Measurements from ENCODE around the gene AIRE.
A peak's percentile ranks its signal among the peaks of the same experiment; 100 is the strongest.

Gene AIRE

DNA sequence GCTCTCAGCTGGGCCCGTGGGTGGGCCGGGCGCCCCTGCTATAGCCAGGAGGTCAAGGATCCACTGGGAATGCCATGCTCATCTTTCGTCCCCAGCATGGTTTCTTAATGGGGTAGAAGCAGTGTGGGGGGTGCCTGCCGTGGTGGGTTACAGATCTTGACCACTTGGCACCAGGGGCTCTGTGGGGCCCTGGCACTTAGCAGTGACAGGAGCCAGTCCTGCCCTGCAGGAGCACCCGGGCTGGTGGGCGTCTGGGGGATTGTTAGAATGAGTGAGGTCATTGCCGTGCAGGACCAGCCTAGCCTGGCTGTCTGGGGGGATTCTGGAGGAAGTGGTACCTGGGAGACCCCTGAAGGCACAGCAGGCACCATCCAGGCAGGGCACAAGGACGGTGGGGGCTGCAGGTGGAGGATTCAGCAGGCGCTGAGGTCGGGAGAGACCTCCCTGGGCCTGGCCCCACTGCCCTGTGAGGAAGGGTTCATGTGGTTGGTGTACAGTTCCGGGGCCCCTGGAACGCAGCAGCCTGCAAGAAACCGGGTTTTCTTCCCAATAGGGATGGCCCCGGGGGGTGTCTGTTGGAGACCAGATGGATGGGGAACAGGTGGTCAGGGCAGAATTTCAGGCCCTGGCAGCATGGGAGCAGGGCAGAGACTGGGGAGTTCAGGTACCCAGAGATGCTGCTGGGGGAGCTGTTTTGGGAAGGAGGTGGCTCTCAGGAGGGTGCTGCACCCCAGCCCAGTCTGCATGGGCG is 4.8 kb downstream of the AIRE start:
- in situ Hi-C loops (cut with MboI; ENCODE audit: low pct_unique_long_range_greater_than_20kb, low sequenced_read_pairs): no loop called here

GRCh38 chr21:44291078-44291935 is 5.6 kb downstream of the AIRE start:
- no peak for DNase-seq
- in situ Hi-C loops (cut with MboI; ENCODE audit: low pct_unique_long_range_greater_than_20kb, low sequenced_read_pairs): no loop called here

More for the DNA sequence above, 4.8 kb downstream of the AIRE start:
- no peak for DNase-seq

DNA sequence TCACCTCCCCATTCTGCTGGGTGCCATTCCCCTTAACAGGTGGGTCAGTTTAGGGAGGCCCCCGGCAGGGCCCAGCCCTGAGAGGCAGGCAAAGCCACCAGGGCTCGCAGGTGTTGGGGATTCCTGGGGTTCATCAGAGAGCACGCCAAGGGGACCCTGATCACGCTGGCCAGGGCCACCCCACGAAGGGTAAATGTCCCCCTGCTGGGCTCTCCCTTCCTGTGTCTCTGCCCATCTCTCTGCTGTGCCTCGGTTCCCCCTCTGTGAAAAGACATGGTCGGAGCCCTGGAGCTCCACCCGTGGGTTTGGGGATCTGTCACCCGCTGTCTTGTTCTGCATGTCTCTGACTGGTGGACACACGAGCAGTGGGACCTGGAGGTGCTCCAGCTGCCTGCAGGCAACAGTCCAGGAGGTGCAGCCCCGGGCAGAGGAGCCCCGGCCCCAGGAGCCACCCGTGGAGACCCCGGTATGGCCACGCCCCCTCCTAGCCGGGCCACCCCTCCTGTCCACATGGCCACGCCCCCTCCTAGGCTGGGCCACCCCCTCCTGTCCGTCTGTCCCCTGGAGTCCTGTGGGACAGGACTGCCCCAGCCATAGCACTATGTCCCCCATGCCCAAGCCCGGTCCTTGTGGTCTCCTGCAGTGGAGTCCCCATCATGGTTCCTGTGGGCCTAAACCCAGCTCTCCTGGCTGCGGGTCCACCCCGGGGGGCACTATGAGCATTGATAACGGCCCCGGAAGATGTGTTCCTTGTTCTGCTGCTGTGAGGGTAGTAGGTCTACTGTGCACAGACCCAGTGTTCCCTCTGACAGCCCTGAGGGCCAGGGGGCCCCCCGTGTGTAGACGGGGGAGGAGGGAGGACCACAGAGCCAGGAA is 6.5 kb downstream of the AIRE start:
- in situ Hi-C loops (cut with MboI; ENCODE audit: low pct_unique_long_range_greater_than_20kb, low sequenced_read_pairs): no loop called here
- DNase-seq: no peak

DNA sequence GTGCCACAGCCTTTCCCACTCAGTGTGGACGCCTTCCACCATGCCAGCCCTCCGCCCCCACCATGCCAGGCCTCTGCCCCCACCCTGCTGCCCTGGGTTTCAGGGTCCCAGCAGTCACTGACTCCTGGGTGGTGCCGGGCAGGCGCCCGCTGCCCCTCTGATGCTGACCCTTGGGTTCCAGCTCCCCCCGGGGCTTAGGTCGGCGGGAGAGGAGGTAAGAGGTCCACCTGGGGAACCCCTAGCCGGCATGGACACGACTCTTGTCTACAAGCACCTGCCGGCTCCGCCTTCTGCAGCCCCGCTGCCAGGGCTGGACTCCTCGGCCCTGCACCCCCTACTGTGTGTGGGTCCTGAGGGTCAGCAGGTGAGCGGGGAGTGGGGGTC is 7.1 kb downstream of the AIRE start:
- in situ Hi-C loops (cut with MboI; ENCODE audit: low pct_unique_long_range_greater_than_20kb, low sequenced_read_pairs): no loop called here
- DNase-seq: no peak

DNA sequence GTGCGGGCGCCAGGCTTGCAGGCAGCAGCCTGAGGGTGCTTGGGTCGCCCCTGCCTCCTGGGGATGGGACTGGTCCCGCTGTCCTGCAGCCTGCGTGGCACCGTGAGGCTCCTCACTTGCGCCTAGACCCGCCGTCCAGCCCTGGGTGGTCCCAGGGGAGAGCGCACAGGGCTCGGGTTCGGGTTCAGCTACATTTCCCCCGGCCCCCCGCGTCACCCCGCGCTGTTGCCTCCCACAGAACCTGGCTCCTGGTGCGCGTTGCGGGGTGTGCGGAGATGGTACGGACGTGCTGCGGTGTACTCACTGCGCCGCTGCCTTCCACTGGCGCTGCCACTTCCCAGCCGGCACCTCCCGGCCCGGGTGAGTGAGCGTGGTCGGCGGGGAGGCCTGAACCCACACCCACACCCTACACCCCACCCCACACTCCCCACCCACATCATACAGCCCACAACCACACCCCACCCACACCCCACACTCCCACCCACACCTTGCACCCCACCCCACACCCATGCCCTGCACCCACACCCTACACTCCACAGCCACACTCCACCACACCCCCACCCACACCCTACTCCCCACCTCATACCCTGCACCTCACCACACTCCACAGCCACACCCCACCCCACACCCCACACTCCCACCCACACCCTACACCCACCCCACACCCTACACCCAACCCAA is 8.0 kb downstream of the AIRE start:
- in situ Hi-C loops (cut with MboI; ENCODE audit: low pct_unique_long_range_greater_than_20kb, low sequenced_read_pairs): no loop called here
- no peak for DNase-seq

- DNase-seq: peak; percentile 35
- in situ Hi-C loops (cut with MboI; ENCODE audit: low pct_unique_long_range_greater_than_20kb, low sequenced_read_pairs): no loop called here
These were observed 8.9 kb downstream of the AIRE start for GRCh38 chr21:44294391-44295162.

DNA sequence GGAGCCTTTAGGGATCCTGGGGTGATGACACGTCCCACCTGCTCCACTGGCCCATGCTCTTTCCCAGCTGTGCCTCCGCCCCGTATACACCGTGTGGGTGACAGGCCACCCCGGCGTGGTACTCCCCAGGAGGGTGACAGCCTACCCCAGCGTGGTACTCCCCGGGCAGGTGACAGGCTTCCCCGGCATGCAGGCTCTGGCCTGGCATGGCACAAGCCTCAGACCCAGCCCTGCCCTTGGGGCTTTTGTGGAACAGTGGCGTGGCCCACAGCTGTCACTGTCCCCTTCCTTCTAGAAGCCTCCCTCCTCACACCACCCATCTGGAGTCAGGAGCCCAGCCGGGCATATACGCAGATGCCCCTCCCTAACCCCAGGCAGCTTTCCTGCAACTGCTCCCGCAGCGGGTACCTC is 9.5 kb downstream of the AIRE start:
- in situ Hi-C loops (cut with MboI; ENCODE audit: low pct_unique_long_range_greater_than_20kb, low sequenced_read_pairs): no loop called here
- DNase-seq: no peak

DNA sequence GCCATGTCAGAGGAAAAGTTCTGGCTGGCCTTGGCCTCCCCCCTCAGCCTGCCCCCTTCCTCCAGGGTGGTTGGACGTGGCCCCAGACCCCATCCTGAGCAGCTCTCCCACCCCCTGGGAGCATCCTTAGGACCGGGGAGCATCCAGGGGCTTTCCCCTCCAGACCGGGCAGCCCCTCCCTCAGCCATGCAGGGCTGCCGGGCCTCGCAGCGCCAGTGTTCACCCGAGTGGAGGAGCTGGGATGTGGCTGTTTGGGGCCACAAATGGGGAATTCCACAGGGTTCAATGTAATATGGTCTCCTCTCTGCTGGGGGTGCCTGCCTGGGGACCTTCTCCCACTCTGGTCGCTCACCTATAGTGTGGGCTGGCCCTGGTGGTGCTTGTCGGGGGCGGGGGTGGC is 10.0 kb downstream of the AIRE start:
- in situ Hi-C loops (cut with MboI; ENCODE audit: low pct_unique_long_range_greater_than_20kb, low sequenced_read_pairs): no loop called here
- DNase-seq: no peak

DNA sequence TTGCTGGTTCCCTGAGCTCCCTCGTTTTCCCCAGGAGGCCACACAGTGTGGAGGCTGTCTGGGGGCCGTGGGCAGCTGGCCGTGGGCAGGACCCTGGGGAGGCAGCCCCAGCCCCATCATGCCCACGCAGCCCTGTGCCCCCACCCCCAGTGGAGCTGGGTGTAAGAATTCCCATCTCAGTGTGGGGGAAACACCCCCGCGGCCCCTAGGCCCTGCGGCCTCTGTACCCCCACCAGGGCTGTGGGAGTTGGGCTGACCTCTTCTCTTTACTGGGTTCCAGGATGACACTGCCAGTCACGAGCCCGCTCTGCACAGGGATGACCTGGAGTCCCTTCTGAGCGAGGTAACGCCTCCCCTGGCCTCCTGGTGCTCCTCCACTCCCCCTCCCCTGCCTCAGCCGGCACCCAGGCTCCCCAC is 10.4 kb downstream of the AIRE start:
- in situ Hi-C loops (cut with MboI; ENCODE audit: low pct_unique_long_range_greater_than_20kb, low sequenced_read_pairs): no loop called here
- DNase-seq: no peak

DNA sequence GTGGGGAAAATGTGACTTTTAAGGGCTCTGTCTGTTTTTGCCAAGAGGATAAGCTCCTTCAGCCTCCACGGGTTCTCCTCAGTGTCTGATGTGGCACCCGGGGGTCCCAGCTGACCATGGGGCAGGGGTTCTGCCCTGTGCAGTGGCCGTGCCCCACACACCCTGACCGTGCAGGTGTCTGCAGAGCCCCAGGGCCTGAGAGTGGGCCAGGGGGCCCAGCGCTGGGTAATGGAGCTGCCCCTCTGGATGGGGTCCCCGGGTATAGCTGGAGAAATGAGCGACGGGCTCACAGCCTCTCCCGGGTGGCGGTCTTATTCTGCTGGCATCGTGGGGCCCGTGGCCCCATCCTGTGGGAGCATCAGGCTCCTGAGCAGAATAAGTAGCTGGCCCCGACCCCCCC is 11.2 kb downstream of the AIRE start:
- in situ Hi-C loops (cut with MboI; ENCODE audit: low pct_unique_long_range_greater_than_20kb, low sequenced_read_pairs): no loop called here
- no peak for DNase-seq

DNA sequence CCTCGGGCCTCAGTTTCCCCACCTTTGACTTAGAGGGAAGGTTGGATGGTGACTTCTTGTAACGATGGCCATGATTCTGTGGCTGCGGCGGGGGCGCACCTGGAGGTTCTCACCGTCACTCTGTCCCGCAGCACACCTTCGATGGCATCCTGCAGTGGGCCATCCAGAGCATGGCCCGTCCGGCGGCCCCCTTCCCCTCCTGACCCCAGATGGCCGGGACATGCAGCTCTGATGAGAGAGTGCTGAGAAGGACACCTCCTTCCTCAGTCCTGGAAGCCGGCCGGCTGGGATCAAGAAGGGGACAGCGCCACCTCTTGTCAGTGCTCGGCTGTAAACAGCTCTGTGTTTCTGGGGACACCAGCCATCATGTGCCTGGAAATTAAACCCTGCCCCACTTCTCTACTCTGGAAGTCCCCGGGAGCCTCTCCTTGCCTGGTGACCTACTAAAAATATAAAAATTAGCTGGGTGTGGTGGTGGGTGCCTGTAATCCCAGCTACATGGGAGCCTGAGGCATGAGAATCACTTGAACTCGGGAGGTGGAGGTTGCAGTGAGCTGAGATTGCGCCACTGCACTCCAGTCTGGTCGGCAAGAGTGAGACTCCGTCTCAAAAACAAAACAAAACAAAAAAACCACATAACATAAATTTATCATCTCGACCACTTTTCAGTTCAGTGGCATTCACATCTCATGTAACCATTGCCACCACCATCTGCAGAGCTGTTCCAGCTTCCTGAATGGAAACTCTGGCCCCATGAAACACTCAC is 12.0 kb downstream of the AIRE start:
- DNase-seq: peak; percentile 85
- in situ Hi-C loops (cut with MboI; ENCODE audit: low pct_unique_long_range_greater_than_20kb, low sequenced_read_pairs): no loop called here

DNA sequence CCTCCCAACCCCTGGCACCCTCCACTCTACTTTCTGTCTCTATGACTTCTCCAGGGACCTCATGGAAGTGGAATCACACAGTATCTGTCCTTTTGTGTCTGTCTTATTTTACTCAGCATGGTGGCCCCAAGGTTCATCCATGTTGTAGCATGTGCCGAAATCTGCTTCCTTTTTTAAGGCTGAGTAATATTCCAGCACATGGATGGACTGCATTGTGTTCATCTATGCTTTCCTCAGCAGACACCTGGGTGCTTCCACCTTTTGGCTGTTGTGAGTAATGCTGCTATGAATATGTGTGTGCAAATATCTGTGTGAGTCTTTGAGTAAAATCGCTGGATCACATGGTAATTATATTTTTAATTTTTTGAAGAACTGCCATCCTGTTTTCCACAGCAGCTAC is 12.6 kb downstream of the AIRE start:
- peak; percentile 24 for DNase-seq
- in situ Hi-C loops (cut with MboI; ENCODE audit: low pct_unique_long_range_greater_than_20kb, low sequenced_read_pairs): no loop called here

GRCh38 chr21:44299085-44299457 is 13.4 kb downstream of the AIRE start:
- DNase-seq: no peak
- in situ Hi-C loops (cut with MboI; ENCODE audit: low pct_unique_long_range_greater_than_20kb, low sequenced_read_pairs): no loop called here

- in situ Hi-C loops (cut with MboI; ENCODE audit: low pct_unique_long_range_greater_than_20kb, low sequenced_read_pairs): no loop called here
These were observed 14.0 kb downstream of the AIRE start, which contains the start of gene PFKL for GRCh38 chr21:44299458-44300261. TSS of gene PFKL (plus strand) at chr21:44300053. CDS start at chr21:44300106, 53 bp downstream.

GRCh38 chr21:44300262-44300959 is 14.7 kb downstream of the AIRE start:
- DNase-seq: peak; percentile 59
- in situ Hi-C loops (cut with MboI; ENCODE audit: low pct_unique_long_range_greater_than_20kb, low sequenced_read_pairs): no loop called here

More at GRCh38 chr21:44299458-44300261, 14.0 kb downstream of the AIRE start, which contains the start of gene PFKL:
- peak; percentile 89 for DNase-seq

DNA sequence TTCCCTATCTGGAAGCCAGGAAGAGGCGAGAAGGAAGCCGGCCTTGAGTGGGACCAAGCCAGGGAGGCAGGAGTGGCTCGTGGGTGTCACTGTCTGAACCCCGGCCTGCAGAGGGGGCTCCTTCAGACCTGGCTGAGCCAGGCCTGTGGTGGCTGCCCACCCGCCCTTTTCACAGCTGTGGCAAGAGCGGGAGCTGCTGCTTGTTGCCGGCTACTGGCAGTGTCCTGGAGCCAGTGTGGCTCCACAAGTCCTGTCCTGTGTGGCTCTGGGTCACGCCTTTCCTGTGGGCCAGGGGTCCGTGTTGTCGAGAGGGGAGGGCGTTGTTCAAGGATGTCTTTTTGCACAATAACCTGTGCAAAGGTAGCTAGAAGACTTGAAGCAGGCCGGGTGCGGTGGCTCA is 15.5 kb downstream of the AIRE start:
- in situ Hi-C loops (cut with MboI; ENCODE audit: low pct_unique_long_range_greater_than_20kb, low sequenced_read_pairs): no loop called here
- no peak for DNase-seq

Data from KBM-7 (cell line).